IMR-90 (cell line): ENCODE measurements around the gene PROCR. TPM values are rescaled to one million over a fixed set of nuclear protein-coding genes. Genes with fewer than 3 reads are reported as not detected.

Experiments
- ATAC-seq: fragments of 200-7000 bp; cut with Tn5 transposase; 2 replicates; pipeline ENCODE4 v1.9.1; 2020; ENCODE audit warnings: low read depth, mild to moderate bottlenecking, moderate library complexity
- BruUV-seq: library from RNA; stranded (reverse); fragments of 400-500 nt; replicated peaks from 2 replicates; lab custom pipeline; 2021; lab: Mats Ljungman, UMichigan
- CTCF ChIA-PET: fragments of 300-600 bp; formaldehyde crosslinking; extraction: SDS; loops from one replicate; lab custom pipeline; 2021; ENCODE audit warnings: antibody characterized with exemption; lab: Yijun Ruan, JAX
- POLR2A ChIA-PET: fragments of 300-600 bp; sonication (Branson Sonifier 250); formaldehyde crosslinking; loops from one replicate; lab custom pipeline; 2022; ENCODE audit warnings: antibody characterized with exemption; ENCODE audit not compliant: unreplicated experiment; lab: Charles Lee
- DNase-seq: peaks from one replicate; pipeline ENCODE4 v3.0.0; 2013
- H2AFZ ChIP-seq: replicated peaks from 2 replicates; pipeline ENCODE3; 2013; ENCODE audit warnings: low read length, mild to moderate bottlenecking; ENCODE audit not compliant: poor library complexity
- H2AK5ac ChIP-seq: 2 replicates; pipeline ENCODE4 v1.6.1; 2013; ENCODE audit warnings: low read depth, low read length, inconsistent platforms
- H2AK9ac ChIP-seq: replicated peaks from 2 replicates; pipeline ENCODE3; 2013; ENCODE audit warnings: mild to moderate bottlenecking, low read depth, low read length, moderate library complexity; ENCODE audit not compliant: poor library complexity
- H2BK120ac ChIP-seq: 2 replicates; pipeline ENCODE4 v1.6.1; 2013; ENCODE audit warnings: low read depth, low read length, inconsistent platforms
- H2BK15ac ChIP-seq: 3 replicates; pipeline ENCODE4 v1.6.1; 2013; ENCODE audit warnings: low read depth, low read length, inconsistent platforms
- H2BK20ac ChIP-seq: 2 replicates; pipeline ENCODE4 v1.6.1; 2013; ENCODE audit warnings: low read depth, mild to moderate bottlenecking, inconsistent platforms, low read length, moderate library complexity
- H2BK5ac ChIP-seq: 2 replicates; pipeline ENCODE4 v1.6.1; 2013; ENCODE audit warnings: mild to moderate bottlenecking, low read depth, low read length, inconsistent platforms; ENCODE audit not compliant: poor library complexity, severe bottlenecking
- H3K14ac ChIP-seq: replicated peaks from 2 replicates; pipeline ENCODE4 v1.6.1; 2013; ENCODE audit warnings: low read depth, low read length, inconsistent platforms
- H3K18ac ChIP-seq: 2 replicates; pipeline ENCODE4 v1.6.1; 2013; ENCODE audit warnings: low read depth, low read length, control low read depth
- H3K23ac ChIP-seq: 2 replicates; pipeline ENCODE4 v1.6.1; 2013; ENCODE audit warnings: low read depth, low read length, inconsistent platforms
- H3K27ac ChIP-seq: 2 replicates; pipeline ENCODE4 v1.5.1; 2013; ENCODE audit warnings: mild to moderate bottlenecking, control low read depth, low read length; ENCODE audit not compliant: insufficient read depth
- H3K27me3 ChIP-seq: 2 replicates; pipeline ENCODE4 v1.6.1; 2013; ENCODE audit warnings: low read length; ENCODE audit not compliant: control insufficient read depth, insufficient read depth
- H3K36me3 ChIP-seq: 2 replicates; pipeline ENCODE4 v1.6.1; 2013; ENCODE audit warnings: low read length, mixed read lengths; ENCODE audit not compliant: control insufficient read depth, insufficient read depth
- H3K4ac ChIP-seq: 2 replicates; pipeline ENCODE4 v1.6.1; 2013; ENCODE audit warnings: low read depth, low read length, inconsistent platforms
- H3K4me1 ChIP-seq: 2 replicates; pipeline ENCODE4 v1.6.1; 2013; ENCODE audit warnings: low read length, mixed read lengths; ENCODE audit not compliant: control insufficient read depth, insufficient read depth
- H3K4me2 ChIP-seq: 2 replicates; pipeline ENCODE4 v1.6.1; 2013; ENCODE audit warnings: low read depth, mild to moderate bottlenecking, control low read depth, low read length, moderate library complexity
- H3K4me3 ChIP-seq: 2 replicates; pipeline ENCODE4 v1.5.1; 2013; ENCODE audit warnings: low read depth, mild to moderate bottlenecking, control low read depth, low read length, moderate library complexity; ENCODE audit not compliant: insufficient read depth
- H3K56ac ChIP-seq: 2 replicates; pipeline ENCODE4 v1.6.1; 2013; ENCODE audit warnings: low read length, inconsistent platforms; ENCODE audit not compliant: insufficient read depth; ENCODE audit errors: extremely low read depth
- H3K79me1 ChIP-seq, 2 experiments: 2 replicates each; pipeline ENCODE4 v1.6.1; 2013; ENCODE audit warnings: low read length in 2 of 2, inconsistent platforms in 1 of 2, low read depth in 1 of 2
- H3K9ac ChIP-seq: 2 replicates; pipeline ENCODE4 v1.6.1; 2013; ENCODE audit warnings: low read depth, low read length, control low read depth
- H3K9me1 ChIP-seq: 2 replicates; pipeline ENCODE4 v1.6.1; 2013; ENCODE audit warnings: low read length, inconsistent platforms; ENCODE audit not compliant: insufficient read depth
- H3K9me3 ChIP-seq: 2 replicates; pipeline ENCODE4 v1.6.1; 2013; ENCODE audit warnings: low read length; ENCODE audit not compliant: control insufficient read depth, insufficient read depth
- H4K20me1 ChIP-seq: 2 replicates; pipeline ENCODE4 v1.6.1; 2013; ENCODE audit warnings: low read length, inconsistent platforms; ENCODE audit not compliant: insufficient read depth
- H4K5ac ChIP-seq: 2 replicates; pipeline ENCODE4 v1.6.1; 2013; ENCODE audit warnings: mild to moderate bottlenecking, low read depth, low read length, control low read depth
- H4K8ac ChIP-seq, 2 experiments: 2 replicates each; pipeline ENCODE4 v1.6.1; 2013; ENCODE audit warnings: low read depth in 2 of 2, low read length in 2 of 2, control low read depth in 1 of 2, inconsistent platforms in 1 of 2
- H4K91ac ChIP-seq: 2 replicates; pipeline ENCODE4 v1.6.1; 2013; ENCODE audit warnings: low read depth, low read length, inconsistent platforms; ENCODE audit not compliant: insufficient read depth
- BHLHE40 ChIP-seq: fragments of 150-350 bp; IDR thresholded peaks from 2 replicates; pipeline ENCODE4 v1.6.1; 2016; ENCODE audit warnings: mild to moderate bottlenecking, low read depth, low read length
- NFE2L2 ChIP-seq: fragments of 150-350 bp; IDR thresholded peaks from 2 replicates; pipeline ENCODE4 v1.6.1; 2016; ENCODE audit warnings: low read depth, mild to moderate bottlenecking, low read length
- POLR2A ChIP-seq: IDR thresholded peaks from 2 replicates; pipeline ENCODE4 v1.6.1; 2012; ENCODE audit warnings: mild to moderate bottlenecking, low read depth, low read length
- RCOR1 ChIP-seq: IDR thresholded peaks from 2 replicates; pipeline ENCODE4 v1.6.1; 2012; ENCODE audit warnings: mild to moderate bottlenecking, low read length, improper control_type of control experiment; ENCODE audit not compliant: insufficient replicate concordance
- WGBS, 2 experiments: methylation state at CpG; one replicate each; pipeline versions ENCODE4 v1.1.5 to v1.1.7; 2013; ENCODE audit warnings: missing lambda C conversion rate in 2 of 2; ENCODE audit not compliant: insufficient read length in 1 of 2; ENCODE audit errors: extremely low coverage in 2 of 2; 5-methylcytosine and 5-hydroxymethylcytosine counted together
- dilution Hi-C: fragments of 300-500 bp; cut with HindIII; formaldehyde crosslinking; loops from one replicate; pipeline ENCODE4 v1.14.3; 2018; ENCODE audit warnings: low sequenced_read_pairs; ENCODE audit not compliant: unreplicated experiment
- in situ Hi-C: fragments of 300-500 bp; cut with MboI; formaldehyde crosslinking; loops from 3 replicates; pipeline ENCODE4 v1.14.3; 2019; ENCODE audit warnings: low sequenced_read_pairs, inconsistent platforms, mixed read lengths
- intact Hi-C: fragments of 100-400 bp; cut with micrococcal nuclease; formaldehyde crosslinking; loops from 2 replicates; pipeline ENCODE4 v1.10.0; 2022
- polyA plus RNA-seq, 3 experiments: library from polyadenylated mRNA; depleted of rRNA; stranded (reverse); fragments of >200 nt; gene quantifications; 2 replicates each; pipeline ENCODE4 v1.2.3, GENCODE V29; 2012; ENCODE audit warnings: low replicate concordance in 1 of 3
- total RNA-seq: library from RNA; depleted of rRNA; stranded (reverse); fragments of >200 nt; gene quantifications from 2 replicates; pipeline ENCODE4 v1.2.3, GENCODE V29; 2012

Gene PROCR
- total and polyA plus RNA-seq, 2 of the 4 experiments (the other 2 are of a cell fraction), result 36.4 to 41.9 TPM

DNA sequence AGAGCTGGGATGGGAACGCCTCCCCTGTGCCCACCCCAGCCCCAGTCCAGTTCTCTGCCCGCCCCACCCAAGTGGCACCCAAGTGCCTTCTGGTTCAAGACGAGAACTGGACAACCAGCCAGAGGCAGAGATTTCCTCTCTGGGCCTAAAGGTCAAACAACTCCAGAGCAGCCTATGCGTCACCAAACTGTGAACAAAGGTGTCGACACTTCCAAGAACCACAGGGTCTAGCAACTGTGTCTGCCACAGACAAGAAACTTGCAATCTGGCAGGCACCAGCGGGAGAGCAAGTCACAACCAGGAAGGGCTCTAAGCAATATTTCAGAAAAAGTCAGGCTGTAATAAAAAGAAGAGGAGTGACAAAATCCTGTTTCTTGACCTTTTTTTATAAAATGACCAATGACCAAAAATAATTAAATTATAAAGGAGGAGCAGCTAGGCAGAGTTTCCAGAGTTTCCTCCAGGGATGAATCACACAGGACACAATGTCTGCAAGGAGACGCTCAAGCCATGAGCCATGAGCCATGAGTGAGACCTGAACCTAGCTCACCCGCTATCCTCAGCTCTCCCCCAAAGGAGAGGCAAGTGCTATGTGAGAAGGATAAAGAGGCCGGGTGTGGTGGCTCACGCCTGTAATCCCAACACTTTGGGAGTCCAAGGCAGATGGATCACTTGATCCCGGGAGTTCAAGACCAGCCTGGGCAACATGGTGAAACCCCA lies 35.8 kb upstream of the PROCR start:
- H3K14ac ChIP-seq, result peak overlapping the region; percentile 68; the same call in 1 of the 2 replicates
- H2BK15ac ChIP-seq, result no peak overlapping the region
- dilution Hi-C loops, result no loop called here
- H4K91ac ChIP-seq, result no peak overlapping the region
- no peak overlapping the region for H3K56ac ChIP-seq
- H3K4me3 ChIP-seq, result no peak overlapping the region
- no peak overlapping the region for H3K18ac ChIP-seq
- H3K36me3 ChIP-seq, result peaks cover 36% of the 10 kb centered on the region
- H2BK5ac ChIP-seq, result no peak overlapping the region
- peak; percentile 61 for ATAC-seq
- TF ChIP-seq RCOR1, result peak; percentile 19
- no peak for TF ChIP-seq POLR2A
- TF ChIP-seq NFE2L2, result no peak
- TF ChIP-seq BHLHE40, result no peak
- in situ Hi-C loops, result loop anchor here (25.0 kb wide), 1 partner anchor 301 kb away; the partner anchor contains the start of gene GDF5
- no peak overlapping the region for H2AK9ac ChIP-seq
- 55% methylated on average over 4 of the region's 11 CpGs; no CpG with 5 or more reads in 1 of the 2 experiments for WGBS, 2 experiments
- H3K4me1 ChIP-seq, result peaks cover 2% of the 10 kb centered on the region; the same call in 1 of the 2 replicates
- ChIA-PET POLR2A (no interaction called here), CTCF (no interaction called here)
- H3K27ac ChIP-seq, result no peak overlapping the region
- no peak overlapping the region for H2BK120ac ChIP-seq
- intact Hi-C loops, result no loop called here
- H4K20me1 ChIP-seq, result no peaks in the 10 kb centered on the region
- no peak overlapping the region for H4K5ac ChIP-seq
- H3K4me2 ChIP-seq, result no peak overlapping the region
- H3K9me1 ChIP-seq, result peaks cover 14% of the 10 kb centered on the region
- H3K9ac ChIP-seq, result no peak overlapping the region
- H2BK20ac ChIP-seq, result no peak overlapping the region
- H2AK5ac ChIP-seq, result no peak overlapping the region
- H3K23ac ChIP-seq, result peak overlapping the region; percentile 27; the same call in 1 of the 2 replicates
- H3K4ac ChIP-seq, result peak overlapping the region; percentile 39
- no peak overlapping the region for H2AFZ ChIP-seq
- no TSS peak for BruUV-seq
- peak; percentile 61 for DNase-seq
- H4K8ac ChIP-seq, result no peak overlapping the region
- H3K79me1 ChIP-seq, result peaks cover 0 to 12% of the 10 kb centered on the region in 2 experiments; a peak in 2 of 4 replicates
- no peaks in the 10 kb centered on the region for H3K27me3 ChIP-seq
- no peaks in the 10 kb centered on the region for H3K9me3 ChIP-seq
